UCSD-AML1 (cell line): ENCODE data around the gene HACD4.
"Not testable (repeated sequence)": the region's sequence is repeated elsewhere in the genome, so short reads cannot be mapped to it uniquely, and the experiment has no call there.

Source experiments
- DNase-seq: peaks from one replicate; lab custom pipeline; 2025; ENCODE audit not compliant: unreplicated experiment; lab: John Stamatoyannopoulos, UW

HACD4 gene

GRCh38 chr9:20973246-20973947 lies 58.0 kb downstream of the HACD4 start:
- not testable (repeated sequence) for DNase-seq

- no peak for DNase-seq
Observed at GRCh38 chr9:20972684-20973083, 58.8 kb downstream of the HACD4 start.

- no peak for DNase-seq
Observed at GRCh38 chr9:20962536-20963225, 68.8 kb downstream of the HACD4 start.

GRCh38 chr9:20950707-20951106 lies 80.7 kb downstream of the HACD4 start:
- no peak for DNase-seq
